Neural progenitor cell (in vitro differentiated cells): ENCODE measurements around the gene ST6GALNAC2.

Source experiments
- EZH2 ChIP-seq: fragments of 200-600 bp; sonication (generic); IDR thresholded peaks from 2 replicates; pipeline ENCODE4 v1.6.1; 2017; ENCODE audit warnings: antibody characterized with exemption, mild to moderate bottlenecking, moderate library complexity
- EZH2phosphoT487 ChIP-seq: fragments of 200-600 bp; sonication (generic); IDR thresholded peaks from 2 replicates; pipeline ENCODE4 v1.6.1; 2017; ENCODE audit warnings: antibody characterized with exemption
- TF ChIP-seq, protein P1 (sequence below): fragments of 200-600 bp; sonication (generic); IDR thresholded peaks from 2 replicates; pipeline ENCODE4 v1.5.1; 2017; ENCODE audit warnings: antibody characterized with exemption, mild to moderate bottlenecking

DNA sequence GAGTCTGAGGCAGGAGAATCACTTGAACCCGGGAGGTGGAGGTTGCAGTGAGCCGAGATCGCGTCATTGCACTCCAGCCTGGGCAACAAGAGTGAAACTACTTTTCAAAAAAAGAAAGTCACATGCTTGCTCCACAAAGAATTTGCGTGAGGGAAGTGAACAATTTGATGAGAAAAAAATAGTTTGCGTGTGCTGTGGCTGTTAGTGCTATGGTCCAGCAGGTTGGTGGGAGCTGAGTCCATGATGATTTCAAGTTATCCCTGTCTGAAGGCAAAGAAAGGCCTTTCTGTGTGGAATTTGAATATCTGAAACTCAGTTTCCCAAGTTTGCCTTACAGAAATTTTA lies 24.8 kb downstream of the ST6GALNAC2 start:
- TF ChIP-seq, protein P1, sequence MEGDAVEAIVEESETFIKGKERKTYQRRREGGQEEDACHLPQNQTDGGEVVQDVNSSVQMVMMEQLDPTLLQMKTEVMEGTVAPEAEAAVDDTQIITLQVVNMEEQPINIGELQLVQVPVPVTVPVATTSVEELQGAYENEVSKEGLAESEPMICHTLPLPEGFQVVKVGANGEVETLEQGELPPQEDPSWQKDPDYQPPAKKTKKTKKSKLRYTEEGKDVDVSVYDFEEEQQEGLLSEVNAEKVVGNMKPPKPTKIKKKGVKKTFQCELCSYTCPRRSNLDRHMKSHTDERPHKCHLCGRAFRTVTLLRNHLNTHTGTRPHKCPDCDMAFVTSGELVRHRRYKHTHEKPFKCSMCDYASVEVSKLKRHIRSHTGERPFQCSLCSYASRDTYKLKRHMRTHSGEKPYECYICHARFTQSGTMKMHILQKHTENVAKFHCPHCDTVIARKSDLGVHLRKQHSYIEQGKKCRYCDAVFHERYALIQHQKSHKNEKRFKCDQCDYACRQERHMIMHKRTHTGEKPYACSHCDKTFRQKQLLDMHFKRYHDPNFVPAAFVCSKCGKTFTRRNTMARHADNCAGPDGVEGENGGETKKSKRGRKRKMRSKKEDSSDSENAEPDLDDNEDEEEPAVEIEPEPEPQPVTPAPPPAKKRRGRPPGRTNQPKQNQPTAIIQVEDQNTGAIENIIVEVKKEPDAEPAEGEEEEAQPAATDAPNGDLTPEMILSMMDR, result no peak
- TF ChIP-seq EZH2, result no peak
- TF ChIP-seq EZH2phosphoT487, result no peak
